HG03045 (cell line): ENCODE data around the gene RBM47.

Experiments
- ATAC-seq: cut with Tn5 transposase; IDR thresholded peaks from one replicate; pipeline ENCODE4 v1.9.1; 2021; ENCODE audit warnings: mild to moderate bottlenecking, moderate library complexity; ENCODE audit not compliant: unreplicated experiment

The RBM47 gene

DNA sequence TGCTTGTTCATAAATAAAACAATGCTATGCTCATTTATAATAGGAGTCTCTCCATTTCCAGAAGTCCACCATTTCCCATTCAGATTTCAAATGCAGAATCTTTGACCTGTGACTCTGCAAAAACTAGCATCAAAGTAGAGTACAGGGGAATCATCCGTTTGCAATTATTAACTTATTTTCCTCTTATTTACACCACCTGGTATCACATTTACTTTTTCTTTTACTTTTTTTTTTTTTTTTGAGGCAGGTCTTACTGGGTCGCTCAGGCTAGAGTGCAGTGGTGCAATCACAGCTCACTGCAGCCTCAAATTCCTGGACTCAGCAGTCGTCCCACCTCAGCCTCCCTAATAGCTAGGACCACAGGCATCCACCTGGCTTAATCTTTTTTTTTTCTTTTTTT, 37.6 kb downstream of the RBM47 start:
- ATAC-seq: no peak

GRCh38 chr4:40587826-40588225, 41.8 kb downstream of the RBM47 start:
- no peak for ATAC-seq

GRCh38 chr4:40587351-40587750, 42.3 kb downstream of the RBM47 start:
- no peak for ATAC-seq

GRCh38 chr4:40586729-40587128, 42.9 kb downstream of the RBM47 start:
- no peak for ATAC-seq

DNA sequence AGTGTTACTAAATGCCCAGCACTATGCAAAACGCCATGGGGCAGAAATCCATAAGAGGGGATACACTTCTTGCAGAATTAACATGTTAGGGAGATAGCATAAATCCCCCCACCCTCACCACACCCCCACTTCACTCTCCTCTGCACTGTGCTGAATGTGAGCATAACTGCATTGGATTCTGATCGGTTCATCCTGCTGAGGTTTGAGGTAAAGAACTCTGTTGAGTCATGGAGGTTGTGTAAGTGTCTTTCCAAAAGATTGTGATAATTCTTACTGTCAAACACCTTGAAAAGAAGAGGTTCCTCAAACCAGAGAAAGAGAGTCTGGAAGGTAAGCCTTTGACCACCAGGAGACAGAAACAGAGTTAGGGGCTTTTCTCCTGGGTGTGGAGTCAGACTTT, 43.6 kb downstream of the RBM47 start:
- ATAC-seq: no peak

DNA sequence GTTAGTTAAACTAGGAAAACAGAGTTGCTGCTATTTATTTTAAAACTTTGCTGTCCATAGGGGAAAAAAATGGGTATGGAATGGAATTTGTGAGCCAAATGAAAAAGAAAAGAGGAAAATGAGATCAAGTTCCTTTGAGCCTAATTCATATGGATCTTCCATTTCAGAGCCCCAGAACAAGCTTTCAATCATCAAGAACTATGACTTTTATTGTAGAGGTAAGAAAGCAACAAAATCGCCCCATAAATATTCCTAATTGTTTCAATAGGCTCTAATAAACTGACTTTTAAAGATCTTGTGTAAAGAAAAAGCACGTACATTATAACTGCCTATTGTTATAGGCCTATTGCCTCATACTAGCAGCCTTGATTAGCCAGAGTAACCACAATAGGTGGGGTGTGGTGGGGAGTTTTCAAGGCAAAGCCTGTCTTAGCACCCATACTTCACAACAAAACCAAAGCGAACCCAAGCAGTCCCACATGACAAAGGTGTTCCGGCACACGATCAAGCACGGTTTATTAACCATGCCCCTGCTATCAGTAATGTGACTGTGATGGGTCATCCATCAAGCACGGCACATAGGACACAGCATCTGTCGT, 44.4 kb downstream of the RBM47 start:
- no peak for ATAC-seq

- no peak for ATAC-seq
Measured at GRCh38 chr4:40584517-40585141, 45.0 kb downstream of the RBM47 start.

DNA sequence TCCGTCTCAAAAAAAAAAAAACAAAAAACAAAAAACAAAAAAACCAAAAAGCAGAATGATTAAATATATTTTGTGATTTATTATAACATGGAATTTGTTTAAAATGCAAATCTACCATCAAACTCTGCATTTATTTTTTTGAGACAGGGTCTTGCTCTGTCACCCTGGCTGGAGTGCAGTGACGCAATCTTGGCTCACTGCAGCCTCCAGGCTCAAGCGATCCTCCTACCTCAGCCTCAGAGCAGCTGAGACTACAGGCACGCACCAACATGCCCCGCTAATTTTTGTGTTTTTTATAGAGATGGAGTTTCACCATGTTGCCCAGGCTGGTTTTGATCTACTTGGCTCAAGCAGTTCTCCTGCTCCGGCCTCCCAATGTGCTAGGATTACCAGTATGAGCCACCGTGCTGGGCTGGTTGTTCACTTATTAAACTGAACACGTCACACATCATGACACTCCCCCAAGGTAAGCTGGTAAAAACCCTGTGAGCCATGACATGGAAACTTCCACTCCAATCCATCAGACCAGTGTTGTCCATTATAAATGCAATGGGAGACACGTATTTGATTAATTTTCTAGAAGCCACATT, 45.7 kb downstream of the RBM47 start:
- ATAC-seq: no peak

- ATAC-seq: no peak
Measured at GRCh38 chr4:40582413-40582812, 47.3 kb downstream of the RBM47 start.

DNA sequence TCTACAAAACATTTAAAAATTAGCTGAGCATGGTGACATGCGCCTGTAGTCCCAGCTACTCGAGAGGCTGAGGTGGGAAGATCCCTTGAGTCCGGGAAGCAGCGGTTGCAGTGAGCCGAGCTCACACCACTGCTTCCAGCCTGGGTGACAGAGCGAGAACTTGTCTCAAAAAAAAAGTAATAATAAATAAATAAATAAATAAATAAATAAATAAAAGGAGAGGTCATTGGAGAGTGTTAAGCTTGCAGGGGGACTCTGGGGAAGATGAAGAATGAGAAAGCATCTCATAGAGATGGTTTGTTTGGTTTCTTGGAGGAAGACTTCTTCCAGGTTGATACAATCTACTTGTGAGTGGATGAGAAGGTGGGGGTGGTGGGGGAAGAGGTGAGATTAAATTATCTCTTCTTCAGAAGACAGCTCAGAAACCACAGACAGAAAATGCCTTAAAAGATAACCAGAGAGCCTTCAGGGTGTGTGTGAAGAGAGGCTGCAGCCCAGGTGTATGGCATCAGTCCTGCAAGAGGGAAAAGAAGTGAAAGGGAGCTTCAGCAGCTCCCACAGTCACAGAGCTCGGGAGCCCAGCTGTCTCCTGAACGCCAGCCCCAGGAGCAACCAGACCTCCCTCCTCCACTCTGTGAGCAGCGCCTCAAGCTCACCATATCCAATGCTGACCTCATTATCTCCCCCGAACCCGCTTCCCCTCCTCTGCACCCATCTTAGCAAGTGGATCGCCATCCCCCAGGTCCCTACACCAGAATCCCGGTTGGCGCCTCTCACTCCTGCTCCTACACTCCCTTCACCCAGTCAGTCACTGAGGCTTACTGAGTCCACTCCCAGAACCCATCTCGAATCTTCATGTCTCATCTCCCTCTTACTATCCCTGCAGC, 48.2 kb downstream of the RBM47 start:
- no peak for ATAC-seq

DNA sequence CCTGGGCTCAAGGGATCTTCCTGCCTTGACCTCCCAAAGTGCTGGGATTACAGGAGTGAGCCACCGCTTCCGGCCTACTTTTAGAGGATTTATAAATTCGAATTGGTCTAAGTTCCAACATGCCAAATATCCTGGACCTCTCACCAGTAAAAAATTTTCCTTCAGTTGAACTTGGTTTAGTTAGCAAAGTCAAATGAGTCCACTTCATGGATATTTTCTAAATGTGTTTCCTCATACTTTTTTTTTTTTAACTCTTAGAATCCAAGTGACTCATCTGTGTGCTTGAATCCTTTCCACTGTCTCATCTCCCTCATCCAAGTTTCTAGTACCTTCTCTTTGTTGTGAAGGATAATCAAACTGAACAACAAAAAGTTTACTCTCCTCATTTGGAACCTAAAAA, 49.7 kb downstream of the RBM47 start:
- ATAC-seq: no peak

- ATAC-seq: no peak
Measured at GRCh38 chr4:40577588-40578253, 51.9 kb downstream of the RBM47 start.

- ATAC-seq: peak; percentile 67
Measured at GRCh38 chr4:40576651-40577480, 52.8 kb downstream of the RBM47 start.

- no peak for ATAC-seq
Measured at GRCh38 chr4:40575846-40576245, 53.8 kb downstream of the RBM47 start.

- ATAC-seq: no peak
Measured at GRCh38 chr4:40573593-40574311, 55.9 kb downstream of the RBM47 start.

- ATAC-seq: no peak
Measured at GRCh38 chr4:40572692-40573310, 56.9 kb downstream of the RBM47 start.

DNA sequence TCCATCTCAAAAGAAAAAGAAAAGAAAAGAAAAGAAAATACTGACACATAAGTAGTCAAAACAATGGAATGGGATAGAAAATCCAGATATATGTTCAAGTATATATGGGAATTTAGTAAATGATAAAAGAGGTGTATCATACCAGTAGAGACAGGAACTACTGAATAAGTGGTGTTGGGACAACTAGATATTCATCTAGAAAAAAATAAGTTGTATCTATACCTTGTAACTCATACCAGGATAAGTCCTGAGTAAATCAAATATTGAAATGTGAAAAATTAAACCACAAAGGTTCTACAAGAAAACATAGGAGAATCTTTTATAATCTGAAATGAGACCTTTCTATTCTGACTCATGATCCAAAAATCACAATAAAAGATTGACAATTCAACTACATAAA, 58.5 kb downstream of the RBM47 start:
- no peak for ATAC-seq

DNA sequence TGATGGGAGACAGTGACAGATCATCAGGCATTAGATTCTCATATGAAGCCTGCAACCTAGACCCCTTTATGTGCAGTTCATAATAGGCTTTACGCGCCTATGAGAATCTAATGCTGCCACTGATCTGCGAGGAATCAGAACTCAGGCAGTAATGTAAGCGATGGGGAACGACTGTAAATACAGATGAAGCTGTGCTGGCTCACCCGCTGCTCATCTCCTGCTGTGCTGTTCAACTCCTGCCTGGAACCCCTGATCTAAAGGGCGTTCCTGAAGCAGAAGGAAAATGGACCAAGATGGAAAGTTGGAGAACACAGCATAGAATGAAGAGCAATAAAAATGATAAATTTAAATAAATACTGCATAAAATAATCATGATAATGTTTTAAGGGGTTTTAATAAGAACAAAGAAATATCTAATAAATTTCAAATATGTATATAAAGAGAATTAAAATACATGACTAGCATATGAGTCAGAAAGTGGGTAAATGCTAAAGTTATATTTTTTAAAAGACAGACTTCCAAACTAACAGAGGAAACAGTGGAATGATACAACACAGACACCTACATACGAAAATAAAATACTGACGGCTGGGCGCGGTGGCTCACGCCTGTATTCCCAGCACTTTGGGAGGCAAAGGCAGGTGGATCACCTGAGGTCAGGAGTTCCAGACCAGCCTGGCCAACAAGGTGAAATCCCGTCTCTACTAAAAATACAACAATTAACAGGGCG, 59.2 kb downstream of the RBM47 start:
- no peak for ATAC-seq
